GM10847 (cell line): ENCODE data around the gene RELN.

ENCODE experiments used
- POLR2A ChIP-seq: IDR thresholded peaks from 2 replicates; pipeline ENCODE4 v1.6.1; 2011; ENCODE audit not compliant: insufficient read length; ENCODE audit errors: extremely low read depth

The RELN gene

GRCh38 chr7:103765901-103766300 is 223.6 kb downstream of the RELN start:
- no peak for TF ChIP-seq POLR2A

- no peak for TF ChIP-seq POLR2A
Observed at GRCh38 chr7:103764901-103765300, 224.6 kb downstream of the RELN start.

DNA sequence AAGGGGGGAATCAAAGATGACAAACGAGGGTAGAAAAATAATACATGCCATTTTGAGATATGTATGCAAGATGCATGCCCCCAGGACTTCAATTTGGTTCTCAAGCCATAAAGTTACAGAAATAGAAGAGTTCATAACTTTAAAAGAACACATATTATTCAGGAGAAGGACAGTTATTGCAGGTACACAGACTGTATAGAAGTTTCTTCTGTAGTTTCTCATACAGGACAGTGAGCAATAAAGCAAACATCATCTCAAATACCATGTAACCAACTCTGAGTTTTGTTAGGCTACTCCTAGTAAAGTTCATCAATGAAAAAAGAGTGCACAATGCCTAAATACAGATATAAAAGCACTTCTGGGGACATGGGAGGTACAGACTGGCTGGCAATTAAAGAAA is 226.6 kb downstream of the RELN start:
- TF ChIP-seq POLR2A, result no peak

DNA sequence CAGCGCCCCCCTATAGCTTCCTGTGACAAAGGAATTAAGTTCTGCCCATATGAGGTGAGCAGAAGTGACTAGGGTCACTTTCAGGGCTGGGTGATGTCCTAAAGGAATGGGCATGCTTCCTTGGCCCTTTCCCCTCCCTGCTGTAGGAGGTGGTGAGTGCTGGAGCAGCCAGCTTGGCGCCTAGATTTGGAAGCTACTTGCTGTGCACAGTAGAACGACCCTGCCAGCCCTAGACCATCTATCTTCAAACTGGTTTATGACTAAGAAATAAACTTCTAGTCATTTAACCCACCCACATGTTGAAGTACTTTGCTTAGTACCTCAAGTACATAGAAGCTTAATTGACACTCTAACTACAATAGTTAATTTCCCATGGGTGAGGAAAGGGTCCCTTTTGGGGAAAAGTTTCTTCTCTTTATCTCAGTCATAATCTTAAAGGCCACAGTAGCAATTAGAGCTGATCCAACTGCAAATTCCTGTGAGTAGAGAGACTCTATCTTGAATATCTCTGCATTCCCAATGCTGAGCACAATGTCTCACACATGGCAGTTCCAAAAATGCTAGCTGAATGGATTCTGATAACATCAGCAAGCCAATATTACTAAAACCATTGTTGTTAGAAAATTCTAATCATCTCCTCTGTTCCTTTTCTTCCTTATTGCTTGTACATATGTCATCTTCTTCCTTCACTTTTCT is 227.2 kb downstream of the RELN start:
- TF ChIP-seq POLR2A, result no peak

DNA sequence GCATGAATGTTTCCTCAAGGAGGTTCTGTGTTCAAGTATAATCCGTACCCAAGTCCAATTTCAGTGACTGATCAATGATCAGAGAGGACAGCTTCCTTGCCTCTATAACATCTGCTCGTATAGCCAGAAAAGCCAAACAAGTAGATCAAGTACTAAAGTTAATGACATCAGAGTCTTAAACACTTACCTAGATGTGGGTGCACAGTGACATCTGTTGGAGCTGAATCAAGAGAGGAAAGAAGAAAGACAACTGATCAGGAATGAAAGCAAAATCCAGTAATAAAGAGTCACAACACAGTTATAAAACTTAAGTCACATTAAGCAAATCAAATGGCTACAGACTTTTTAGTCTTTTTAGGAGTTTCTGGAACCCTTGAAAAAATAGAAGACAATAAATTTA is 236.5 kb downstream of the RELN start:
- no peak for TF ChIP-seq POLR2A

DNA sequence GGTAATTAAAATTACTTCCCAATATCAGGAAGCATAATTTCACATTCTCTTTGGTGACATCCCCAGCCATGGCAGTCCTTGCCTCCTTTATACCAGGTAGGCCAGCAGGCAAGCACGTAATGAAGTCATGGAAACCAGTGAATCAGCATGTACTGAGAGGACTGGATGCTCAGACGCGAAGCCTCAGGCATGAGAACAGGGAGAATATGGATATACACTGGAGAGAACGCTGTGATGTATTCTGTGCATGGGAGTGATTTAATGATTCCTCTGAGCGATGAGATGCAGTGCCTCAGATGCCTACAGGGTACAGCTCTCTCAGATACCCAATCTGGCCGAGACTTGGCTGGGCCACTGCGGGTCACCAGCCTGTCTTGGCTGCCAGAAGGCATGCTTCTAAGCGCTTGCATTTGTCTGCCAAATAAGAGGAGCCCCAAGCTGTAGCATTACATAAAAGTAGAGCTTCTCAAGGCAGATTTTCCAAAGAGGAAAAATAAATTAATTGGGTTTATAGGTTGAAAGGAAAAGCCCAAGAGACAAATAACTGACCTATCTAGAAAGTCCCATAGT is 238.1 kb downstream of the RELN start:
- TF ChIP-seq POLR2A, result no peak

DNA sequence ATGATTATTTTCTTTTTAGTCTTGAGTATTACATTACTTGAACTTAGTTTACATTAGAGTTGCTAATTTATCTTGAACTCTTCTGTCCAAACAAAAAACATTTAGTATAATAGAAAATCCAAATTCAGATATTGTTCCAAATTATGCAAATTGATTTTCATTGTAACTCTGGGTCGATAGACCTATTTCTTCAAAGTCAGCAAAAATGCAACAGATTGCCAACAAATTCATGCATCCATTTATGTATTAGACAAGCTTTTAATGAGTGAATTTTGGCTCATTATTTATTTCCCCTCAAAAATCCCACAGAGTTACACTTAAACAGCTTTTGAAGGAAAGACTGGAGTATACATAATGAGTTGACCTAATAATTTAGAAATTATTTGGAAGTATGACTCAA is 240.8 kb downstream of the RELN start:
- no peak for TF ChIP-seq POLR2A

DNA sequence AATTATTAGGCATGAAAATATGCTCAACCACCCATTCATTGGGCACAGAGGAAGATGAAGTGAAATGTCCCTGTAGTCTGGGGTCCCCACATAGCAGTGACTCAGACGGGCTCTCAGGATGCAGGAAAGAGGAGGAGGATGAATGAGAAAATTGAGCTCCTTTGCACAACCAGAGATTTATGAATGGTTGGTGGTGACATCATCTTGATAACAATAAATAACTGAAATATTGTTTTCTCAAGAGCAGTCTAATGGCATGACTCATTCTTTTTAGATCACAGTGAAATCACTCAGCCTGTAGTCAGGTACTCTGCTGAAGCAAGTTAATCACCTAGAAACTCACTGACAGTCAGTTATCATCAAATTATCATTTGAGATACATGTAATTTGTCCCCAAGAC is 254.1 kb downstream of the RELN start:
- no peak for TF ChIP-seq POLR2A

DNA sequence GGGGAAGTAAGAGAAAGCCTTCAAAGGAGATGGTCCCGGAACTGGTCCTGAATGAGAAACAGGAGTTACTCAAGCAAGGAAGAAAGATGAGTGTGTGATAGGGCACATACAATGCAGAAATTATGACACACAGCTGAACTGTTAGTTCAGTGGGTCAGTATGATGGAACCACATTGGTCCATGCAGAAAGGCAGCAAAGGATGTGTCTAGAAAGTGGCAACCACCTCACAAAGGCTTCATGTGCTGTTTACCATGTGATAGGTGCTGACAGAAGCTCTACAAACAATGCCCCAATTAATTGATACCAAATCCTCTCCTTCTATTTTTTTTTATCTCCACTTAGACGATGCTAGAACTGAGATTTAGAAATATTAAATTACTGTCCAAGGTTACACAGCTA is 258.3 kb downstream of the RELN start:
- TF ChIP-seq POLR2A, result no peak

DNA sequence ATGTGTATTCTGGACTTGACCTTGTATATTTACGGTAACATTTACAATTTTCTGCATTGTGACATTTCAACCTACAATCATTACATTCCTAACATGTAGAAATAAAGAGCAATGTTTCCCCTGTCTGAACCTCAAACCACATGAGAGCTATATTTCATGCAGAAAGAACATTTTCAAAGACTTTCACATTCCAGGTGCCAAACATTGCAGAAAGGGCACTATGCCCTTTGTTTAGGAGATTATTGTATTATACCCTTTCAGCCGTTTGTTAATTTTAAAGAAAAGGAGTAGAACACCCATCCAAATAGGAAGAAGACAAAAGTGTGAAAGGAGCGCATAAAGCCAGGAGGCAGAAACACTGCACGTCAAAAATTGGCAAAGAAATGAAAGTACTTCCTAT is 260.4 kb downstream of the RELN start:
- no peak for TF ChIP-seq POLR2A

DNA sequence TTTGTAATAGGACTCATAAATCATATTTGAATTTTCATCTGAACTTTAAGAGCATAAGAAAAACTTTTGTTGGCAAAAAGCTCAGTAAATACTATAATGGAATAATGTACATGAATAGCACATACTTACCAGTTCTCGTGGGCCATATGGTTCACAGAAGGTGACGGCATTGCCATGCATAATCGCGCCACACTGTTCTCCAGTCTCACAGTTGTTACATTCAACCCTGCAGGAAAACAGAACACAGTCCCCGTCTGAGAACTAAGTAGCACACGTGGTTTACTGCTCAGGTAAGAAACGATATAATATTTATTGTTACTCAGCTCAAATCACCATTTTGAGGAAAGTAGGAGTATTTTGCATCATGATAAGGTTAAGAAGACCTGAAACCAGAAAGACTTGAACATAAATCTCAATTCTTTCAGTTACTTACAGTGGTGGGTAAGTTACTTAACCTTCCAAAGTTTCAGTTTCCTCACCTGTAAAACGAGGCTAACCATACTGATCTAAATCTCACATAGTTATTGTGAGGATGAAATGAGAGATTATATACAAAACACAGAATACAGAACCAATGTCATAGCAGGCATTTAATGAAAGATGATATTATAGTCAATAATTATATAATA is 261.4 kb downstream of the RELN start:
- no peak for TF ChIP-seq POLR2A

DNA sequence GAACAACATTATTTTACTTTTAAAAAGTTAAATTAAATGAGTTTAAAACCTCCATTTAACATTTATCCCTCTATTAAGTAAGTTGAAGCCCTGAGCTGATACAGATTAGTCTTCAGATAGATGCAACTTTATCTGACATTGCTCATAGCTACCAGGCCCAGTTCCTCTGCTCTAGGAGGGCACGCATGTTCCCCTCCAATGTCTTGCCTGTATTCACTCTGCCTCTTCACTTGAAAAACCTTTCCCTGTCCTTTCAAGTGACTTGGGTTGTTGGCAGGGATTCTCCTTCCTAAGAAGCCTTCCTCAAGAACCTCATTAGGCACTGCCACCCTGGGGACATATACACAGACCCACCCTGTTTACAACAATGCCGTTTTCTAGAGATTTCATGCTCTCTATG is 270.4 kb downstream of the RELN start:
- TF ChIP-seq POLR2A, result no peak

DNA sequence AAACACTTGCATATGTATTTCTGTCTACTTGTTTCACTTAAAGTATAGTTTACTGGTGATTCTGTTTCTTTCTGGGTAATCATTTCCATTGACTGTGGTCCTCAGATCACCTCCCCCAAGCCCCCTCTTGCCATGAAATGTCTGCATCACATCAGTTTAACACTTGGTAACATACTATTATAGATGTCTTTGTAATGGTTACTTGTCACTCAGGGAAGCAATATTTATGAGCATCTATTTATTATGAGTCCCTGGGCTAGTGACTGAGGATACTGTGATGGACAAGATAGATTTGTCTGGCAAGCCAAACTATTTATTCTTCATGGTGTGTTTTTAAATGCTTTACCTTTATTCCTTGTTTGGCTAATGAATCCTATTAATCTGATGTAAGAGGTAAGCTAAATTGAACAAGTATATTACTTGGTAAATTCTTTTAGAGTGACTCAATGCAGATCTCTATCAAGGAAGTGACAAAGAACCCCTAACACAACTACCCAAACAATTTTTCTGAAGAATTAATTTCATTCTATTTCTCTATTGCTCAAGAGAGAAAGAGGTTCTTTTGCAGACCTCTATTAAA is 270.9 kb downstream of the RELN start:
- TF ChIP-seq POLR2A, result no peak

- TF ChIP-seq POLR2A, result no peak
Observed at GRCh38 chr7:103717574-103717973, 271.9 kb downstream of the RELN start.

GRCh38 chr7:103715376-103716120 is 273.9 kb downstream of the RELN start:
- TF ChIP-seq POLR2A, result no peak
